GM23338 (cell line): ENCODE data around the gene HIVEP1. TPM values are rescaled to one million over a fixed set of nuclear protein-coding genes. Genes with fewer than 3 reads are reported as not detected.

ENCODE experiments used
- ATAC-seq: fragments of 200-7000 bp; cut with Tn5 transposase; 3 replicates; pipeline ENCODE4 v1.9.1; 2020
- DNase-seq: peaks from one replicate; pipeline ENCODE4 v3.0.0-alpha.2; 2015; ENCODE audit warnings: low spot score
- H2AFZ ChIP-seq: fragments of 200-600 bp; sonication (generic); 2 replicates; pipeline ENCODE4 v1.8.0; 2016; ENCODE audit warnings: antibody characterized with exemption, mild to moderate bottlenecking, moderate library complexity
- H3F3A ChIP-seq: fragments of 200-600 bp; sonication (generic); replicated peaks from 2 replicates; pipeline ENCODE4 v1.8.0; 2017; ENCODE audit warnings: antibody characterized with exemption, mixed run types, low read depth
- H3K27ac ChIP-seq: fragments of 200-600 bp; sonication (generic); 2 replicates; pipeline ENCODE4 v1.6.1; 2016; ENCODE audit warnings: low read depth
- H3K27me3 ChIP-seq: fragments of 200-600 bp; sonication (generic); 2 replicates; pipeline ENCODE4 v1.8.0; 2016; ENCODE audit warnings: mild to moderate bottlenecking, mixed run types, moderate library complexity; ENCODE audit not compliant: insufficient read depth
- H3K36me3 ChIP-seq: fragments of 200-600 bp; sonication (generic); 2 replicates; pipeline ENCODE4 v1.8.0; 2016; ENCODE audit warnings: mild to moderate bottlenecking; ENCODE audit not compliant: insufficient read depth
- H3K4me1 ChIP-seq: fragments of 200-600 bp; sonication (generic); 2 replicates; pipeline ENCODE4 v1.8.0; 2016; ENCODE audit warnings: mild to moderate bottlenecking, moderate library complexity; ENCODE audit not compliant: insufficient read depth
- H3K4me2 ChIP-seq: fragments of 200-600 bp; sonication (generic); 2 replicates; pipeline ENCODE4 v1.7.1; 2017; ENCODE audit warnings: mixed run types
- H3K4me3 ChIP-seq: fragments of 200-600 bp; sonication (generic); 2 replicates; pipeline ENCODE4 v1.6.1; 2016; ENCODE audit warnings: mixed run types
- H3K79me2 ChIP-seq: fragments of 200-600 bp; sonication (generic); replicated peaks from 2 replicates; pipeline ENCODE4 v1.8.0; 2017; ENCODE audit warnings: mild to moderate bottlenecking; ENCODE audit not compliant: insufficient read depth
- H3K9me2 ChIP-seq: fragments of 200-600 bp; sonication (generic); 2 replicates; pipeline ENCODE4 v1.8.0; 2017; ENCODE audit not compliant: insufficient read depth
- H4K20me1 ChIP-seq: fragments of 200-600 bp; sonication (generic); replicated peaks from 2 replicates; pipeline ENCODE4 v1.8.0; 2017; ENCODE audit warnings: mild to moderate bottlenecking; ENCODE audit not compliant: insufficient read depth
- H3K27ac Mint-ChIP-seq: 2 replicates; pipeline ENCODE4 v1.8.0; 2020; ENCODE audit warnings: inconsistent platforms, mild to moderate bottlenecking, moderate library complexity, mixed read lengths
- H3K27me3 Mint-ChIP-seq: 3 replicates; pipeline ENCODE4 v1.8.0; 2022; ENCODE audit warnings: low read depth, mild to moderate bottlenecking, moderate library complexity, mixed read lengths, inconsistent platforms; ENCODE audit not compliant: insufficient read depth, poor library complexity
- H3K36me3 Mint-ChIP-seq: 3 replicates; pipeline ENCODE4 v1.8.0; 2021; ENCODE audit warnings: low read depth, mild to moderate bottlenecking, inconsistent platforms, moderate library complexity, mixed read lengths
- H3K4me1 Mint-ChIP-seq: 3 replicates; pipeline ENCODE4 v1.8.0; 2020; ENCODE audit warnings: mild to moderate bottlenecking, inconsistent platforms, mixed read lengths
- H3K4me3 Mint-ChIP-seq: 3 replicates; pipeline ENCODE4 v1.8.0; 2021; ENCODE audit warnings: moderate library complexity, mild to moderate bottlenecking, inconsistent platforms, mixed read lengths
- H3K9me3 Mint-ChIP-seq: 3 replicates; pipeline ENCODE4 v1.8.0; 2020; ENCODE audit warnings: moderate library complexity, mild to moderate bottlenecking, inconsistent platforms, mixed read lengths
- CREB1 ChIP-seq: fragments of 250-450 bp; sonication (Bioruptor Pico); IDR thresholded peaks from 2 replicates; pipeline ENCODE4 v1.5.0; 2020; ENCODE audit warnings: low read depth, mild to moderate bottlenecking, moderate library complexity
- EZH2 ChIP-seq: fragments of 200-600 bp; sonication (generic); IDR thresholded peaks from one replicate; pipeline ENCODE4 v1.8.0; 2017; ENCODE audit warnings: antibody characterized with exemption, mild to moderate bottlenecking, low read depth; ENCODE audit not compliant: unreplicated experiment
- EZH2phosphoT487 ChIP-seq: fragments of 200-600 bp; sonication (generic); IDR thresholded peaks from one replicate; pipeline ENCODE4 v1.8.1; 2018; ENCODE audit warnings: antibody characterized with exemption; ENCODE audit not compliant: unreplicated experiment
- JUNB ChIP-seq: IDR thresholded peaks from one replicate; pipeline ENCODE4 v1.6.1; 2016; ENCODE audit warnings: antibody characterized with exemption; ENCODE audit not compliant: unreplicated experiment
- NANOG ChIP-seq: IDR thresholded peaks from 2 replicates; pipeline ENCODE4 v1.6.1; 2016; ENCODE audit warnings: antibody characterized with exemption, borderline replicate concordance
- POLR2AphosphoS5 ChIP-seq: IDR thresholded peaks from 2 replicates; pipeline ENCODE4 v1.6.1; 2016; ENCODE audit warnings: antibody characterized with exemption, low read depth
- ZNF114 ChIP-seq: fragments of 250-450 bp; sonication (Bioruptor Pico); IDR thresholded peaks from 2 replicates; pipeline ENCODE4 v1.5.0; 2020; ENCODE audit warnings: mild to moderate bottlenecking, moderate library complexity
- ZNF331 ChIP-seq: fragments of 250-450 bp; sonication (Bioruptor Pico); IDR thresholded peaks from 2 replicates; pipeline ENCODE4 v1.5.0; 2020; ENCODE audit warnings: low read depth, mild to moderate bottlenecking, moderate library complexity
- polyA plus RNA-seq: library from polyadenylated mRNA; unstranded; fragments of >200 nt; fragmentation: Nextera tagmentation; extraction: Ambion mirVana; gene quantifications from 2 replicates; pipeline ENCODE4 v1.2.1, GENCODE V29; 2016
- total RNA-seq: library from RNA; depleted of rRNA; stranded (reverse); fragments of >200 nt; shearing (Covaris generic); gene quantifications from 2 replicates; pipeline ENCODE4 v1.2.3, GENCODE V29; 2014
- TF ChIP-seq, protein P1 (sequence below): IDR thresholded peaks from one replicate; pipeline ENCODE4 v1.6.1; 2018; ENCODE audit warnings: antibody characterized with exemption; ENCODE audit not compliant: unreplicated experiment
- TF ChIP-seq, protein P2 (sequence below), 2 experiments: fragments of 200-600 bp in 1 of 2; sonication (generic) in 1 of 2; conservative IDR thresholded peaks; 2 replicates each; pipeline versions ENCODE4 v1.5.1 to v1.6.1; 2016 to 2017; ENCODE audit warnings: antibody characterized with exemption in 2 of 2, low read depth in 2 of 2, mild to moderate bottlenecking in 2 of 2, moderate library complexity in 1 of 2
- TF ChIP-seq, protein P3 (sequence below): IDR thresholded peaks from 2 replicates; pipeline ENCODE4 v1.6.1; 2016; ENCODE audit warnings: antibody characterized with exemption

The HIVEP1 gene
- total and polyA plus RNA-seq, 2 experiments from 2014 or later, result 10.1 to 21.7 TPM

DNA sequence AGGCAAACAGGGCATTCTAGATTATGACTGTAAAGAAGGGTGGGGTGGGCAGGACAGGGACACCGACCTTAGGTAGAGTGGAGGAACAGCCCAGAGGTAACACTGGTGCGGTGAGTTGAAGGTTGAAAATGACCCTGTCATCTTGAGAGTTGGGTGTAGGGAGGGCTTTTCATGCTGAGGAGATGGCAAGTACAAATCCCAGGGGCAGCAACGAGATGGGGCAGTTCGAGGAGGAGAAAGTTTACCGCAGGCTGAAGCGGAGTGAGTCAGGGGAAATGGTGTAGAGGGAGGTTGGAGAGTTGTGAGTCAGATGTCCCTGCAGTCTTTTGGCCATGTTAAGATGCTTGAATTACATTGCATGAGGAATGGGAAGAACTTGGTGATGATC lies 101.1 kb downstream of the HIVEP1 start (continued):
- TF ChIP-seq, protein P1, sequence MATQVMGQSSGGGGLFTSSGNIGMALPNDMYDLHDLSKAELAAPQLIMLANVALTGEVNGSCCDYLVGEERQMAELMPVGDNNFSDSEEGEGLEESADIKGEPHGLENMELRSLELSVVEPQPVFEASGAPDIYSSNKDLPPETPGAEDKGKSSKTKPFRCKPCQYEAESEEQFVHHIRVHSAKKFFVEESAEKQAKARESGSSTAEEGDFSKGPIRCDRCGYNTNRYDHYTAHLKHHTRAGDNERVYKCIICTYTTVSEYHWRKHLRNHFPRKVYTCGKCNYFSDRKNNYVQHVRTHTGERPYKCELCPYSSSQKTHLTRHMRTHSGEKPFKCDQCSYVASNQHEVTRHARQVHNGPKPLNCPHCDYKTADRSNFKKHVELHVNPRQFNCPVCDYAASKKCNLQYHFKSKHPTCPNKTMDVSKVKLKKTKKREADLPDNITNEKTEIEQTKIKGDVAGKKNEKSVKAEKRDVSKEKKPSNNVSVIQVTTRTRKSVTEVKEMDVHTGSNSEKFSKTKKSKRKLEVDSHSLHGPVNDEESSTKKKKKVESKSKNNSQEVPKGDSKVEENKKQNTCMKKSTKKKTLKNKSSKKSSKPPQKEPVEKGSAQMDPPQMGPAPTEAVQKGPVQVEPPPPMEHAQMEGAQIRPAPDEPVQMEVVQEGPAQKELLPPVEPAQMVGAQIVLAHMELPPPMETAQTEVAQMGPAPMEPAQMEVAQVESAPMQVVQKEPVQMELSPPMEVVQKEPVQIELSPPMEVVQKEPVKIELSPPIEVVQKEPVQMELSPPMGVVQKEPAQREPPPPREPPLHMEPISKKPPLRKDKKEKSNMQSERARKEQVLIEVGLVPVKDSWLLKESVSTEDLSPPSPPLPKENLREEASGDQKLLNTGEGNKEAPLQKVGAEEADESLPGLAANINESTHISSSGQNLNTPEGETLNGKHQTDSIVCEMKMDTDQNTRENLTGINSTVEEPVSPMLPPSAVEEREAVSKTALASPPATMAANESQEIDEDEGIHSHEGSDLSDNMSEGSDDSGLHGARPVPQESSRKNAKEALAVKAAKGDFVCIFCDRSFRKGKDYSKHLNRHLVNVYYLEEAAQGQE, result no peak
- TF ChIP-seq NANOG (no peak), CREB1 (CRISPR knock-in tag) (no peak), EZH2 (no peak), EZH2phosphoT487 (no peak), ZNF114 (CRISPR knock-in tag) (no peak), JUNB (no peak), ZNF331 (no peak)
- TF ChIP-seq, protein P2, sequence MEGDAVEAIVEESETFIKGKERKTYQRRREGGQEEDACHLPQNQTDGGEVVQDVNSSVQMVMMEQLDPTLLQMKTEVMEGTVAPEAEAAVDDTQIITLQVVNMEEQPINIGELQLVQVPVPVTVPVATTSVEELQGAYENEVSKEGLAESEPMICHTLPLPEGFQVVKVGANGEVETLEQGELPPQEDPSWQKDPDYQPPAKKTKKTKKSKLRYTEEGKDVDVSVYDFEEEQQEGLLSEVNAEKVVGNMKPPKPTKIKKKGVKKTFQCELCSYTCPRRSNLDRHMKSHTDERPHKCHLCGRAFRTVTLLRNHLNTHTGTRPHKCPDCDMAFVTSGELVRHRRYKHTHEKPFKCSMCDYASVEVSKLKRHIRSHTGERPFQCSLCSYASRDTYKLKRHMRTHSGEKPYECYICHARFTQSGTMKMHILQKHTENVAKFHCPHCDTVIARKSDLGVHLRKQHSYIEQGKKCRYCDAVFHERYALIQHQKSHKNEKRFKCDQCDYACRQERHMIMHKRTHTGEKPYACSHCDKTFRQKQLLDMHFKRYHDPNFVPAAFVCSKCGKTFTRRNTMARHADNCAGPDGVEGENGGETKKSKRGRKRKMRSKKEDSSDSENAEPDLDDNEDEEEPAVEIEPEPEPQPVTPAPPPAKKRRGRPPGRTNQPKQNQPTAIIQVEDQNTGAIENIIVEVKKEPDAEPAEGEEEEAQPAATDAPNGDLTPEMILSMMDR (conservative IDR thresholded peaks at IDR 0.05; ENCODE audit: low read depth in 2 of 2), result no peak
- TF ChIP-seq, protein P3, sequence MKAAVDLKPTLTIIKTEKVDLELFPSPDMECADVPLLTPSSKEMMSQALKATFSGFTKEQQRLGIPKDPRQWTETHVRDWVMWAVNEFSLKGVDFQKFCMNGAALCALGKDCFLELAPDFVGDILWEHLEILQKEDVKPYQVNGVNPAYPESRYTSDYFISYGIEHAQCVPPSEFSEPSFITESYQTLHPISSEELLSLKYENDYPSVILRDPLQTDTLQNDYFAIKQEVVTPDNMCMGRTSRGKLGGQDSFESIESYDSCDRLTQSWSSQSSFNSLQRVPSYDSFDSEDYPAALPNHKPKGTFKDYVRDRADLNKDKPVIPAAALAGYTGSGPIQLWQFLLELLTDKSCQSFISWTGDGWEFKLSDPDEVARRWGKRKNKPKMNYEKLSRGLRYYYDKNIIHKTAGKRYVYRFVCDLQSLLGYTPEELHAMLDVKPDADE, result no peak

DNA sequence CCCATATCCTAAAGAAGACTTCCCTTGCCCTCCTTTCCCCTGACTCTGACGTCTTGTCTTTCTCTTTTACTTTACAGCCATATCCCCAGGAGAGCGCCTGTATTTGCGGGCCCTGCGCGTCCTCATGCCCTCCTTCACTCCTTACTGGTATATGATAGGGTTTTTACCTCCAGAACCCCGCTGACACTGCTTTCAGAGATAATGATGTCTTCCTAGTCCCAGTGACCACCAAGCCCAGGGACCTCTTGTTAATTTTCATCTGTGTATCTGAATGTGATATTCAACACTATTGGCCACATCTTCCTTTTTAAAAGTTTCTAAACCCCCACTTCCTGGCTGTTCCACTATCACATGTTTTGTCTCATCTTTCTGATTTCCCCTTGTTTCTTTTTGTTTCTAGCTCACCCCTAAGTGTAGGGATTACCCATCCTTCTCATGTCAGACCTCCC lies 102.0 kb downstream of the HIVEP1 start:
- H3K79me2 ChIP-seq, result peaks cover 9% of the 10 kb centered on the region; the same call in 1 of the 2 replicates
- no peak overlapping the region for H3K27ac Mint-ChIP-seq
- TF ChIP-seq ZNF114 (CRISPR knock-in tag) (no peak), CREB1 (CRISPR knock-in tag) (no peak), JUNB (no peak), POLR2AphosphoS5 (no peak)
- TF ChIP-seq, protein P1, result no peak

More for the DNA sequence above, 102.0 kb downstream of the HIVEP1 start:
- Histone ChIP-seq H3K4me3 (no peak overlapping the region), H3K4me1 (peaks cover 15% of the 10 kb centered on the region), H3K4me2 (no peak overlapping the region), H3K9me2 (peaks cover 10% of the 10 kb centered on the region; the same call in 1 of the 2 replicates), H3K36me3 (peaks cover 5% of the 10 kb centered on the region; the same call in 1 of the 2 replicates), H3F3A (no peaks in the 10 kb centered on the region), H2AFZ (no peak overlapping the region), H4K20me1 (no peaks in the 10 kb centered on the region; the same call in none of the 2 replicates), H3K27ac (no peak overlapping the region), H3K27me3 (no peaks in the 10 kb centered on the region)
- H3K36me3 Mint-ChIP-seq, result peaks cover 26% of the 10 kb centered on the region
- no peaks in the 10 kb centered on the region for H3K27me3 Mint-ChIP-seq
- DNase-seq, result no peak
- no peak overlapping the region for H3K4me3 Mint-ChIP-seq
- ATAC-seq, result no peak
- H3K9me3 Mint-ChIP-seq, result peaks cover 2% of the 10 kb centered on the region; the same call in 2 of the 3 replicates
- H3K4me1 Mint-ChIP-seq, result peaks cover 38% of the 10 kb centered on the region
